Amniotic epithelial cell (primary cell): Measurements from ENCODE around the gene ARHGAP30.
A peak's percentile ranks its signal among the peaks of the same experiment; 100 is the strongest.

Experiments
- DNase-seq: peaks from one replicate; pipeline ENCODE4 v3.0.0-alpha.2; 2010; ENCODE audit warnings: low read depth

Gene ARHGAP30

DNA sequence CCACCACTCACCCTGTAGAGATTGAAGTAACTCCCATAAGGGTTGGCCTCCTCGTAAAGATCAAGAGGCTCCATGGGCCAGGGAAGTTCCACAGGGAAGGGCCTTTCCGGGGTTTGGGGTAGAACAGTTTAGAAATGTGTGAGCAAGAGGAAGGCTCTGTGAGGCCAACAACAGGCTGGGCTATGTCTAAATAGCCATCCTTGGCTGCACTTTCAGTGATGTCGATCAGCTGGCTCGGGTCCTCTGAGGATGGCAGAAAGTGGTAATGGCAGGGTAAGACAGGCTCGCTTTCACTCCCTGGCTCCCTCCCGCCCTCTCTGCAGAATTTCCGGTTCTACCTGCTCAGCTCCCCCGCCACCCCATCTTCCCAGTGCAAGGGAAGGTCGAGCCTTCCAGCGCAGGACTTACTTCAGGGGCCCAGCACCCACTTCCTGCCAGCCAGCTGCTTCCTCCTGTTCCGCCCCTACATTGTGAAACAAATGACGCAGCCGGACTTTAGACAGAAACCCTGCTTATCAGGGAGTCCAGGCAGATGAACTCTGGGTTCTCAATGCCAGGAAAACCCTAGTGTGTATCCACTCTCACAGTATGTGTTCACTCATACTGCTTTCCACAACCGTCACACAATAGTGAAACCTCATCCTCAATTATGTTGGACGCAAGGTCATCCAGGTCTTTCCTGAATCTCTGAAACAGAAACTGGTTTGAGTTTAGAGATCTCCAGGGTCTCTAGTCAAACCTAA lies 56.0 kb downstream of the ARHGAP30 start:
- peak; percentile 99 for DNase-seq

- DNase-seq = peak; percentile 69
Observed at GRCh38 chr1:161013131-161013487, 56.6 kb downstream of the ARHGAP30 start.

DNA sequence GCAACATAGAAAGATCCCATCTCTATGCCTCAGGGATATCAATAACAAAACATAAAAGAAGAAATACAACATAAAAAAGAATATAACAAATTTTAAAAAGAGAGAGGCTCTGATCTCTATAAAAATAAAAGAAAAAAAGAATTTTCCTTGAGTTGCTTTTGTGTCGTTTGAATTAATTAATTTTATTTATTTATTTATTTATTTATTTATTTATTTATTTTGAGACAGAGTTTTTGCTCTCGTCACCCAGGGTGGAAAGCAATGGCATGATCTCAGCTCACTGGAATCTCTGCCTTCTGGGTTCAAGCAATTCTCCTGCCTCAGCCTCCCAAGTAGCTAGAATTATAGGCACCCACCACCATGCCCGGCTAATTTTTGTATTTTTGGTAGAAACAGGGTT lies 57.3 kb downstream of the ARHGAP30 start:
- DNase-seq = no peak

GRCh38 chr1:161009602-161010211 lies 60.0 kb downstream of the ARHGAP30 start:
- DNase-seq = no peak

- peak; percentile 97 for DNase-seq
Observed at GRCh38 chr1:161008869-161009510, 60.7 kb downstream of the ARHGAP30 start.

GRCh38 chr1:161007369-161007768 lies 62.3 kb downstream of the ARHGAP30 start:
- no peak for DNase-seq

- DNase-seq = no peak
Observed at GRCh38 chr1:161006563-161006962, 63.1 kb downstream of the ARHGAP30 start.

GRCh38 chr1:161001525-161001924 lies 68.2 kb downstream of the ARHGAP30 start:
- no peak for DNase-seq

DNA sequence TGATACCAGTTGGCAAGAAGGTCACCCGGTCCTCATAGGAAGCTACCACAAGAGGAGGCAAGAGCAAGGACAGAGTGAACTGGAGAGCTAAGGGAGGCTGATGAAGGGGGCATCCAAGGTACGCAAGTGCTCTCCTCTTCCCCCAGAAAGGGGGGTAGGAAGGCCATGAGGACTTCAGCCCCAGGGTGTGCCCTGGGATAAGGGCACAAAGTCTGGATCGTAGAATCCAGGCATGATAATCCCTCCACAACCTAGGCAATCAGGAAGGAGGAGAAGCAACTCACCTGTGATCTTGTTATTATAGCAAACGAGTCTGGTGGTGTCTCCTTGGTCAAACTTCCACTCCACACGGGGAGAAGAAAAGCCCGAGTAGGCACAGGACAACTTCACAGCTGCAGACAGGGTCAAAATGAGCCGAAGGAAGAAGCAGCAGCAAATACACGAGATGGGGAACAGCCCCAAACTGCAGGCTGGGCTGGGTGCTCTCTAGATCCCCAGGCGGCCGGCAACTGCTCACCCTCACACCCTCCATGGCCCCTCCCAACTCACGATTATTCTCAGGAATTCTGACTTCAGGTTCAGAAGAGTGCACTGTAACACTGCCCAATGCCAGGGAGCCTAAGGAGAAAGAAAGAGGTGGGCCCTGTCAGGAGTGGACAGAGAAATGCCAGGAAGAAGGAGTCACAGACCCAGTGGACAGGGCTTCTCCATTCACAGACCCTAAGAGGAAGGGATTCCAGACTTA lies 68.8 kb downstream of the ARHGAP30 start:
- no peak for DNase-seq

DNA sequence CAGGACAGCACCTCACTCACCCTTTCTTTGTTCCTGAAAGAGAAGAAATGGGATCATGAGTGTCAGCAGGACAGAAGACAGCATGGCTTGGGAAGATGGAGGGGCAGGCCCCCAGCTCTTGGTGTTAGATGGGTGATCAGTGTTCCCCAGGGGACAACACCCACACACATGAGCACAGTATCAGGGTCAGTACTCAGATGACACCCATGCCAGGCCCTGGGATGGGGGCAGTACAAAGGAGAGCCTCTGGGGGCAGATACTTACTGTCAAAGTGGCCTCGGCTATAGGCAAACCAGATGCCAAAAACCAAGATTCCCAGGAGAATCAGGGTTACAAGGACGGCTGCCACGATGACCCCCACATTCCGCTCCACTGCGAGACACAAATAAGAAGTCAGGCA lies 70.3 kb downstream of the ARHGAP30 start:
- DNase-seq = no peak

GRCh38 chr1:160997323-160998038 lies 72.2 kb downstream of the ARHGAP30 start:
- peak; percentile 87 for DNase-seq
